CD4-positive, CD25-positive, alpha-beta regulatory T cell (primary cell): Measurements from ENCODE around the gene CD300H. TPM values are rescaled to one million over a fixed set of nuclear protein-coding genes. Genes with fewer than 3 reads are reported as not detected.
A peak's percentile ranks its signal among the peaks of the same experiment; 100 is the strongest.

Experiments used
- ATAC-seq, 2 donors: fragments of 150-1000 bp; cut with Tn5 transposase; one replicate each; pipeline ENCODE4 v1.10.0; 2021; ENCODE audit warnings: low read depth in 2 of 2, moderate number of reproducible peaks in 2 of 2, moderate library complexity in 1 of 2
- DNase-seq, 3 donors: peaks; one replicate each; pipeline versions ENCODE4 v3.0.0 to v3.0.0-alpha.2; 2012 to 2022; ENCODE audit warnings: mixed read lengths in 1 of 3
- H3K27ac ChIP-seq: one replicate; pipeline ENCODE4 v1.7.0; 2013; ENCODE audit warnings: mild to moderate bottlenecking, low read length; ENCODE audit not compliant: insufficient read depth, poor library complexity, severe bottlenecking
- H3K27me3 ChIP-seq: one replicate; pipeline ENCODE4 v1.7.0; 2013; ENCODE audit warnings: low read length; ENCODE audit not compliant: control insufficient read depth, insufficient read depth
- H3K36me3 ChIP-seq: one replicate; pipeline ENCODE4 v1.7.0; 2013; ENCODE audit warnings: mild to moderate bottlenecking, low read length, moderate library complexity; ENCODE audit not compliant: control insufficient read depth, insufficient read depth
- H3K4me1 ChIP-seq: 2 replicates; pipeline ENCODE4 v1.7.0; 2013; ENCODE audit warnings: mild to moderate bottlenecking, low read length; ENCODE audit not compliant: insufficient read depth, control insufficient read depth, poor library complexity, severe bottlenecking
- H3K4me3 ChIP-seq: one replicate; pipeline ENCODE4 v1.7.0; 2013; ENCODE audit warnings: low read depth, mild to moderate bottlenecking, low read length, moderate library complexity
- H3K9me3 ChIP-seq, 2 experiments: 1 replicate in 1 of 2; 2 replicates in 1 of 2; pipeline ENCODE4 v1.7.0; 2013; ENCODE audit warnings: low read length in 2 of 2, mild to moderate bottlenecking in 1 of 2, moderate library complexity in 1 of 2; ENCODE audit not compliant: control insufficient read depth in 2 of 2
- H3K27ac Mint-ChIP-seq, 3 donors: one replicate each; pipeline ENCODE4 v1.8.0; 2020 to 2022; ENCODE audit warnings: mild to moderate bottlenecking in 3 of 3, mixed read lengths in 3 of 3, moderate library complexity in 2 of 3
- H3K27me3 Mint-ChIP-seq: one replicate; pipeline ENCODE4 v1.8.0; 2022; ENCODE audit warnings: mild to moderate bottlenecking, mixed read lengths
- H3K36me3 Mint-ChIP-seq: one replicate; pipeline ENCODE4 v1.8.0; 2020; ENCODE audit warnings: mixed read lengths
- H3K4me1 Mint-ChIP-seq, 4 donors: one replicate each; pipeline ENCODE4 v1.8.0; 2020 to 2022; ENCODE audit warnings: mixed read lengths in 4 of 4, mild to moderate bottlenecking in 1 of 4
- H3K4me3 Mint-ChIP-seq, 4 donors: one replicate each; pipeline ENCODE4 v1.8.0; 2020 to 2022; ENCODE audit warnings: mild to moderate bottlenecking in 4 of 4, mixed read lengths in 4 of 4, moderate library complexity in 3 of 4
- H3K9me3 Mint-ChIP-seq, 7 donors: one replicate each; pipeline ENCODE4 v1.8.0; 2020 to 2022; ENCODE audit warnings: mixed read lengths in 7 of 7, mild to moderate bottlenecking in 3 of 7, moderate library complexity in 2 of 7
- polyA plus RNA-seq, 4 donors: library from polyadenylated mRNA; unstranded; fragments of 300-500 nt; fragmentation: Illumina TruSeq; gene quantifications; one replicate each; pipeline ENCODE4 v1.2.3, GENCODE V29; 2021
- total RNA-seq: library from RNA; stranded (reverse); gene quantifications from one replicate; pipeline ENCODE4 v1.2.3, GENCODE V29; 2022

Gene CD300H
- total and polyA plus RNA-seq, 5 donors from 2014 or later: 0.37 TPM; not detected in 4

GRCh38 chr17:74529243-74529642 is 38.1 kb downstream of the CD300H start:
- H3K9me3 ChIP-seq: no peaks in the 10 kb centered on the region
- H3K36me3 Mint-ChIP-seq: no peaks in the 10 kb centered on the region
- H3K27me3 Mint-ChIP-seq: peaks cover 36% of the 10 kb centered on the region
- no peak overlapping the region for H3K27ac ChIP-seq
- no peaks in the 10 kb centered on the region for H3K36me3 ChIP-seq
- no peaks in the 10 kb centered on the region for H3K9me3 Mint-ChIP-seq
- no peak overlapping the region for H3K4me3 Mint-ChIP-seq
- H3K4me3 ChIP-seq: no peak overlapping the region
- ATAC-seq (no peak), DNase-seq (no peak)
- H3K4me1 Mint-ChIP-seq: peaks cover 0 to 2% (median under 1%) of the 10 kb centered on the region in 4 donors
- no peaks in the 10 kb centered on the region for H3K4me1 ChIP-seq
- peaks cover 10% of the 10 kb centered on the region for H3K27me3 ChIP-seq
- no peak overlapping the region for H3K27ac Mint-ChIP-seq

- ATAC-seq (peak; percentile 45), DNase-seq (no peak)
- no peaks in the 10 kb centered on the region for H3K9me3 ChIP-seq
- peaks cover 0 to 2% (median under 1%) of the 10 kb centered on the region in 4 donors for H3K4me1 Mint-ChIP-seq
- H3K27me3 Mint-ChIP-seq: peaks cover 31% of the 10 kb centered on the region
- H3K36me3 Mint-ChIP-seq: no peaks in the 10 kb centered on the region
- no peak overlapping the region for H3K4me3 ChIP-seq
- H3K4me1 ChIP-seq: no peaks in the 10 kb centered on the region
- H3K36me3 ChIP-seq: no peaks in the 10 kb centered on the region
- no peak overlapping the region for H3K4me3 Mint-ChIP-seq
- no peak overlapping the region for H3K27ac Mint-ChIP-seq
- H3K27me3 ChIP-seq: peaks cover 8% of the 10 kb centered on the region
- H3K27ac ChIP-seq: no peak overlapping the region
- no peaks in the 10 kb centered on the region for H3K9me3 Mint-ChIP-seq
Observed at GRCh38 chr17:74528491-74529199, 38.7 kb downstream of the CD300H start.

GRCh38 chr17:74527756-74528155 is 39.6 kb downstream of the CD300H start:
- Mint-ChIP-seq H3K4me3 (no peak overlapping the region), H3K27ac (no peak overlapping the region), H3K27me3 (peaks cover 24% of the 10 kb centered on the region), H3K36me3 (no peaks in the 10 kb centered on the region), H3K4me1 (no peaks in the 10 kb centered on the region), H3K9me3 (peaks cover 0 to 3% (median 0%) of the 10 kb centered on the region in 7 donors)
- Histone ChIP-seq H3K27ac (no peak overlapping the region), H3K9me3 (no peaks in the 10 kb centered on the region), H3K36me3 (no peaks in the 10 kb centered on the region), H3K27me3 (peaks cover 6% of the 10 kb centered on the region), H3K4me3 (no peak overlapping the region), H3K4me1 (no peaks in the 10 kb centered on the region)
- no peak for ATAC-seq
- DNase-seq: no peak

- no peaks in the 10 kb centered on the region for H3K4me1 Mint-ChIP-seq
- H3K4me3 Mint-ChIP-seq: no peak overlapping the region
- no peak overlapping the region for H3K27ac ChIP-seq
- ATAC-seq (no peak), DNase-seq (no peak)
- H3K27ac Mint-ChIP-seq: no peak overlapping the region
- peaks cover 17% of the 10 kb centered on the region for H3K27me3 Mint-ChIP-seq
- peaks cover 0 to 3% (median 0%) of the 10 kb centered on the region in 7 donors for H3K9me3 Mint-ChIP-seq
- no peaks in the 10 kb centered on the region for H3K9me3 ChIP-seq
- no peaks in the 10 kb centered on the region for H3K36me3 Mint-ChIP-seq
- peaks cover 2% of the 10 kb centered on the region for H3K27me3 ChIP-seq
- no peaks in the 10 kb centered on the region for H3K4me1 ChIP-seq
- no peaks in the 10 kb centered on the region for H3K36me3 ChIP-seq
- H3K4me3 ChIP-seq: no peak overlapping the region
Observed at GRCh38 chr17:74527081-74527480, 40.2 kb downstream of the CD300H start.

GRCh38 chr17:74526681-74527080 is 40.6 kb downstream of the CD300H start:
- H3K9me3 Mint-ChIP-seq: peaks cover 0 to 3% (median 0%) of the 10 kb centered on the region in 7 donors
- no peaks in the 10 kb centered on the region for H3K4me1 Mint-ChIP-seq
- no peaks in the 10 kb centered on the region for H3K36me3 ChIP-seq
- H3K27me3 Mint-ChIP-seq: peaks cover 13% of the 10 kb centered on the region
- H3K4me3 Mint-ChIP-seq: no peak overlapping the region
- no peak for DNase-seq
- H3K27ac Mint-ChIP-seq: no peak overlapping the region
- no peak overlapping the region for H3K4me3 ChIP-seq
- H3K9me3 ChIP-seq: no peaks in the 10 kb centered on the region
- ATAC-seq: no peak
- H3K27ac ChIP-seq: no peak overlapping the region
- H3K4me1 ChIP-seq: no peaks in the 10 kb centered on the region
- H3K36me3 Mint-ChIP-seq: no peaks in the 10 kb centered on the region
- H3K27me3 ChIP-seq: no peaks in the 10 kb centered on the region

- Mint-ChIP-seq H3K27ac (no peak overlapping the region), H3K4me3 (no peak overlapping the region), H3K9me3 (peaks cover 0 to 3% (median 0%) of the 10 kb centered on the region in 7 donors), H3K27me3 (peaks cover 7% of the 10 kb centered on the region), H3K36me3 (no peaks in the 10 kb centered on the region), H3K4me1 (no peaks in the 10 kb centered on the region)
- H3K27me3 ChIP-seq: no peaks in the 10 kb centered on the region
- H3K4me3 ChIP-seq: no peak overlapping the region
- H3K4me1 ChIP-seq: no peaks in the 10 kb centered on the region
- ATAC-seq: no peak
- no peak for DNase-seq
- no peaks in the 10 kb centered on the region for H3K9me3 ChIP-seq
- H3K36me3 ChIP-seq: no peaks in the 10 kb centered on the region
- H3K27ac ChIP-seq: no peak overlapping the region
Observed at GRCh38 chr17:74525781-74526288, 41.5 kb downstream of the CD300H start.

GRCh38 chr17:74525465-74525725 is 41.9 kb downstream of the CD300H start:
- H3K27ac Mint-ChIP-seq: peak overlapping the region in 1 of 3 donors; percentile 91
- no peak for ATAC-seq
- H3K27ac ChIP-seq: no peak overlapping the region
- H3K9me3 Mint-ChIP-seq: peaks cover 0 to 3% (median 0%) of the 10 kb centered on the region in 7 donors
- no peaks in the 10 kb centered on the region for H3K9me3 ChIP-seq
- no peaks in the 10 kb centered on the region for H3K36me3 ChIP-seq
- no peaks in the 10 kb centered on the region for H3K27me3 ChIP-seq
- no peaks in the 10 kb centered on the region for H3K4me1 Mint-ChIP-seq
- H3K36me3 Mint-ChIP-seq: no peaks in the 10 kb centered on the region
- H3K4me1 ChIP-seq: no peaks in the 10 kb centered on the region
- peaks cover 7% of the 10 kb centered on the region for H3K27me3 Mint-ChIP-seq
- no peak overlapping the region for H3K4me3 Mint-ChIP-seq
- DNase-seq: no peak
- H3K4me3 ChIP-seq: no peak overlapping the region
